Epithelial cell of proximal tubule (primary cell): Measurements from ENCODE around the gene MAGI1. TPM values are rescaled to one million over a fixed set of nuclear protein-coding genes. Genes with fewer than 3 reads are reported as not detected.
A peak's percentile ranks its signal among the peaks of the same experiment; 100 is the strongest.

Source experiments
- DNase-seq: peaks from one replicate; pipeline ENCODE4 v3.0.0-alpha.2; 2011; ENCODE audit warnings: low read depth
- H3K4me3 ChIP-seq: 2 replicates; pipeline ENCODE4 v1.5.1; 2011; ENCODE audit warnings: low read depth, mild to moderate bottlenecking, low read length
- CTCF ChIP-seq: conservative IDR thresholded peaks from 2 replicates; pipeline ENCODE4 v1.5.1; 2012; ENCODE audit warnings: low read depth, mild to moderate bottlenecking, low read length
- total RNA-seq: library from RNA; depleted of rRNA; stranded (reverse); fragments of >200 nt; gene quantifications from 2 replicates; pipeline ENCODE4 v1.2.3, GENCODE V29; 2015

MAGI1 gene
- total RNA-seq, 1 donor from 2014 or later, result 9.6 TPM

GRCh38 chr3:65837604-65838003 is 201.1 kb downstream of the MAGI1 start:
- H3K4me3 ChIP-seq, result no peak overlapping the region
- DNase-seq, result no peak
- no peak for TF ChIP-seq CTCF

- peak; percentile 42 for DNase-seq
- no peak overlapping the region for H3K4me3 ChIP-seq
- TF ChIP-seq CTCF, result no peak
Observed at GRCh38 chr3:65836047-65836446, 202.7 kb downstream of the MAGI1 start.

- no peak for TF ChIP-seq CTCF
- H3K4me3 ChIP-seq, result no peak overlapping the region
- peak; percentile 41 for DNase-seq
Observed at GRCh38 chr3:65833761-65834505, 204.8 kb downstream of the MAGI1 start.

- DNase-seq, result peak; percentile 18
- no peak for TF ChIP-seq CTCF
- H3K4me3 ChIP-seq, result no peak overlapping the region
Observed at GRCh38 chr3:65831733-65832425, 206.8 kb downstream of the MAGI1 start.

- DNase-seq, result no peak
- no peak for TF ChIP-seq CTCF
- H3K4me3 ChIP-seq, result no peak overlapping the region
Observed at GRCh38 chr3:65830948-65831732, 207.6 kb downstream of the MAGI1 start.

- no peak for TF ChIP-seq CTCF
- no peak overlapping the region for H3K4me3 ChIP-seq
- no peak for DNase-seq
Observed at GRCh38 chr3:65829228-65829627, 209.5 kb downstream of the MAGI1 start.
